ENCODE results near the gene KCTD6.

The KCTD6 gene

GRCh38 chr3:58491506-58492402 is at the start of gene KCTD6:
Gene KCTD6 (plus strand): TSS chr3:58492096. CDS start chr3:58498756, 6,660 bp downstream.
- peak; percentile 85 for DNase-seq (ENCODE audit: low read depth in 2 of 2)

DNA sequence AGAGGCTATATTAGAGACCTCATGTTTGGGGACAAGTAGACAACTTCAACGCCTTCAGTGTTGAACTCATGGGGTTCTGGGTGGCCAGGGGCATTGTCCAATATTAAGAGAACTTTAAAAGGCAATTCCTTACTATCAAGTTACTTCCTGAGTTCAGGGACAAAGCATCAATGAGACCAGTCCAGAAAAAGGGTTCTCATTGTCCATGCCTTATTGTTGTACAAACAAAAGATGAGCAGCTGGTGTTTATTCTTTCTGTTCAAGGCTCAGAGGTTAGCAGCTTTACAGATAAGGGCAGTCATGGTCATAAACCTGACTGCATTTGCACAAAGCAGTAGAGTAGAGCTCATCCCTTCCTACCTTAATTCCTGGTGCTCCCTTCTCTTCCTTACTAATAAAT is 39.7 kb upstream of the KCTD6 start:
- DNase-seq (ENCODE audit: low read depth in 2 of 2): no peak

- DNase-seq (ENCODE audit: low read depth in 2 of 2): no peak
These were observed 32.7 kb upstream of the KCTD6 start for GRCh38 chr3:58459160-58459559.

DNA sequence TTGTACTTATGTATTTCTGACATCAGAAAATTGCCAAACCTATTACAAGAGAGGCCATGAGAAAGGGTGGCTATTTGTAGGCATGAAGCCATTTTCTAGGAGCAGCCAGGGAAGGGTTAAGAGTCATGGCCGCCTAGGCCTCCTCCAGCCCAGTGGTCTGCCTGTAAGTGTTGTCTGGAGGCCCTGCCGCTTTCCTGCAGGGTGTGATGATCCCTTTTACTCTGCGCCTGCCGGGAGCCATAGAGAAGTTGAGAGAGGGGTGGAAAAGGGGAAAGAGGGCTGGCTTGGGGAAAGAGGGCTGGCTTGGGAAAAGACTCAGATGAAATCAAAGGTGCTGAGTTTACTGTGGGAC is 29.1 kb upstream of the KCTD6 start:
- DNase-seq (ENCODE audit: low read depth in 2 of 2): no peak

GRCh38 chr3:58463181-58463941 is 28.5 kb upstream of the KCTD6 start:
- DNase-seq (ENCODE audit: low read depth in 2 of 2): peak; percentile 79

DNA sequence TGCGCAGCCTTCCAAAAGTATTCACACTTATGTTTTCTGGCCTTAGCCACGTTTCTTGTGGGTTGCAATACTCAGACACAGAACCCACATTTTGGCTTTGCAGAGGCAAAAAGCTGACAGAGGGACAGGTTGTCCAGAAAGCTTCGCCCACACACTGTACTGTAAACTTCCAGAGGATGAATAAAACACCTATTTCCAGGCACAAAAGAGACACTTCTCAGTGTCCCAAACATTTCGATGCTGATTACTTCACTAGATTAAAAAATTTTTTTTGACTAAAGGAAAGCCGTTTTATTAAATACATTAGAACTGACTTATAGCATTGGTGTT is 28.0 kb upstream of the KCTD6 start:
- DNase-seq (ENCODE audit: low read depth in 2 of 2): no peak

- no peak for DNase-seq (ENCODE audit: low read depth in 2 of 2)
These were observed 27.0 kb upstream of the KCTD6 start for GRCh38 chr3:58464866-58465265.

DNA sequence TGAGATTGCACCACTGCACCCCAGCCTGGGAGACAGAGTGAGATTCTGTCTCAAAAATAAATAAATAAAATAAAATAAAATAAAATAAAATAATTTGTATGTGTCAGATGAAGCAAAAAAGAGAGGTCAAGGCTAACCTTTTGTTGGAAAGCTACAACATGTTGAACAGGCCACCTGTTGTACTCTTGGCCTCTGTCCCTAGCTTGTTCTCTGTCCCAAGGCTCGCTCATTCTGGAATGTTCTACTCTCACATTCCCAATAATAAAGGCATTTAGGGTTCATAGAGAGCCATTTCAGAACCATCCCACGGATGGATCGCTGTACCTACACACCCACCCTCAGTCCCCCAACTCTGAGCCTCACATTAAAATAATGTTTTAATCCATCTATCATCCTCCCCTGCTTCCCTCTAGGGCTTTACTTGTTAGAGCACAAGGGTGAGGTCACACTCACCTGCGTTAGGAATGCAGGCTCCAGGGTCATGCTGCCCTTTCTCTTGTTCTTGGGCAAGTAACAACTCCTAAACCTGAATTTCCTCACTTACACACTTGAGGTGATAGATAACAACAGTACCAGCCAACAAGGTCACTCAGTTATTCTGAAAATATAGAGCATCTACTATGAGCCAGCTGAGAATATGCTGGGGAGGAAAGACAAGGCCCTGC is 24.9 kb upstream of the KCTD6 start:
- no peak for DNase-seq (ENCODE audit: low read depth in 2 of 2)

GRCh38 chr3:58469096-58469495 is 22.8 kb upstream of the KCTD6 start:
- DNase-seq (ENCODE audit: low read depth in 2 of 2): no peak

DNA sequence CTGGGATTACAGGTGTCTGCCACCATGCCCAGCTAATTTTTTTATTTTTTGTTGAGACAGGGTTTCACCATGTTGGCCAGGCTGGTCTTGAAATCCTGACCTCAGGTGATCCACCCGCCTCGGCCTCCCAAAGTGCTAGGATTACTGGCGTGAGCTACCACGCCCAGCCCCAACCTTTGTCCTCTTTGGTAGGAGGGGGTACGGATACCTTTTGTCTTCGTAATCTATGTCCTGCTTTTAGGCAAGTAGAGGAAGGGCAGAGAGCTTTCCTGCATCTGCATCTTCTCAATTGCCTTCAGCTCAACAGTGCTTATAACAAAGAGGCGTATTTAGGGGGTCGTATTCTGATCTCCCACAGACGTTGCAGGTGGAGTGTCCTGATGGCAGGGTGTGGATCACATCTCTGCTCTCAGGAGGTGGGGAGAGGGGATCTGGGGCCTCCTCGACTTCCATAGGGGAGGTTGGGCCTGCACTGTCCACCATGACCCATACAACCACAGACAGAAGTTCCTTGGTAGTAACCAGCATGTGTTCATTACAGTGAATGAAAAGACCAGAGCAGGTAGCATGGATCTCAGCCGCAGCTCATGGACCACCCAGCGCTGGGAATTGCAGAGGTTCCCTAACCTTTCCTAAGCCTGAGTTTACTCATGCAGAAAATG is 21.4 kb upstream of the KCTD6 start:
- DNase-seq (ENCODE audit: low read depth in 2 of 2): no peak

- peak; percentile 55 to 57 for DNase-seq (ENCODE audit: low read depth in 2 of 2)
These were observed 20.6 kb upstream of the KCTD6 start for GRCh38 chr3:58471025-58471887.

DNA sequence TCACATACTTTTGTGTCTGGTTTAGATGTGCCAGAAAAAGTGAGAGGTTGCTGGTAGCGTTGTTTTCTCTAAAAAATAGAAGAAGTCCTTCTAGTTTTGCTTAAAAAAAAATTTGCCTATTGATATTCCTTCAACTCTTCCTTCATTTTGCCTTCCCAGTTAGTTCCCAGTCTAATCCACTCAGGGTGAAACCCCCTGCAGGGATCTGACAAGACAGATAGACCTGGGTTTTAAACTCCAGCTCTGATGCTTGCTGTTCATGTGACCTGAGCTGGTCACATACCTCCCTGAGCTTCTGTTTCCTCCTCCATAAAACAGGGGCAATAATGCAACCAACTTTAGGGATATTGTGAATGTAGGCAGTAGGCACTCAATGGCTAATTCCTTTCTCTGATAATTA is 18.6 kb upstream of the KCTD6 start:
- no peak for DNase-seq (ENCODE audit: low read depth in 2 of 2)

DNA sequence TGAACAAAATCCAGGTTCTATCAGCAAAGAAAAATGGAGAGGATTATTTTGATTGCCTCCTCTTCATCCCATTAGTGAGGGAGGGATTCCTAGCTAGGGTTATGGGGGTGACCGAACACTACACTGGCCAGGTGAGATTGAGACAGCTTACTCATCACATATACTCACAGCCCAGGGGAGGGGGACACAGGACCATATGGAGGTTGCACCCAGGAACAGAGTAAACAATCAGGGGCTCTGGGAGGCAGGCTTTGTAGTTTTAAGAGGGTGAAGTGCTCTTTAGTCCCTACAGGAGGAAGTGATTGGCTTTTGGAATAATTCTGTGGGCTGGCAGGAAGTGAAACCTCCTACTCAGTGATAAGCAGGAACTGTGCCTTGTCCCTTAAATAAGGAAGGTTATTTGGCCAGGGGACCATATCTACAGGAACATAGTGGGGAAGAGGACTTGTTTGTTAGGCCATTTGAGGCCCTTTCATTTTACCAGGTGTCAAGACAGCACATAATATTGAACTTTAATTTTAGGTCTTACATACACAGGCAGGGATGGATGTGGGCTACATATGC is 17.5 kb upstream of the KCTD6 start:
- no peak for DNase-seq (ENCODE audit: low read depth in 2 of 2)

GRCh38 chr3:58474967-58475578 is 16.8 kb upstream of the KCTD6 start:
- no peak for DNase-seq (ENCODE audit: low read depth in 2 of 2)

DNA sequence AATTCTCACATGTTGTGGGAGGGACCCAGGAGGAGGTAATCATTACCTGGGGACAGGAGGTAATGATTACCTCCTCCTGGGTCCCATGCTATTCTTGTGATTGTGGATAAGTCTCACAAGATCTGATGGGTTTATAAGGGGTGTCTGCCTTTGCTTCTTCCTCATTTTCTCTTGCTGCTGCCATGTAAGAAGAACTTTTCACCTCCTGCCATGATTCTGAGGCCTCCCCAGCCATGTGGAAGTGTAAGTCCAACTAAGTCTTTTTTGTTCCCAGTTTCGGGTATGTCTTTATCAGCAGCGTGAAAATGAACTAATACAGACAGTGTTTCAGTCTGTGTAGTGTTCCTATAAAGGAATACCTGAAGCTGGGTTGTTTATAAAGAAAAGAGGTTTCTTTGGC is 13.1 kb upstream of the KCTD6 start:
- no peak for DNase-seq (ENCODE audit: low read depth in 2 of 2)

DNA sequence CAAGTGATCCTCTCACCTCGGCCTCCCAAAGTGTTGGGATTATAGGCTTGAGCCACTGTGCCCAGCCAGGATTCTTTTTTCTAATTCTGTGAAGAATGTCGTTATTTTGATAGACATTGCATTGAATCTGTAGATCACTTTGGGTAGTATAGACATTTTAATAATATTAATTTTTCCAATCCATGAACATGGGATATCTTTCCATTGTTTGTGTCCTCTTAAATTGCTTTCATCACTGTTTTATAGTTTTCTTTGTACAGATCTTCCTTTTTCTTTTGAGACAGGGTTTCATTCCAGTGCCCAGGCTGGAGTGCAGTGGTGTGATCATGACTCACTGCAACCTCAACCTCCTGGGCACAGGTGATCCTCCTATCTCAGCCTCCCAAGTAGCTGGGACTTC is 11.6 kb upstream of the KCTD6 start:
- DNase-seq (ENCODE audit: low read depth in 2 of 2): no peak

GRCh38 chr3:58482917-58483636 is 8.8 kb upstream of the KCTD6 start:
- no peak for DNase-seq (ENCODE audit: low read depth in 2 of 2)

- no peak for DNase-seq (ENCODE audit: low read depth in 2 of 2)
These were observed 7.7 kb upstream of the KCTD6 start for GRCh38 chr3:58484045-58484721.

- DNase-seq (ENCODE audit: low read depth in 2 of 2): no peak
These were observed 7.2 kb upstream of the KCTD6 start for GRCh38 chr3:58484722-58485069.
